COR-L47 (cell line): Measurements from ENCODE around the gene PDIA6.
A peak's percentile ranks its signal among the peaks of the same experiment; 100 is the strongest.
"Not testable (repeated sequence)": the region's sequence is repeated elsewhere in the genome, so short reads cannot be mapped to it uniquely, and the experiment has no call there.

Experiments
- DNase-seq: peaks from one replicate; lab custom pipeline; 2025; lab: John Stamatoyannopoulos, UW

Gene PDIA6

DNA sequence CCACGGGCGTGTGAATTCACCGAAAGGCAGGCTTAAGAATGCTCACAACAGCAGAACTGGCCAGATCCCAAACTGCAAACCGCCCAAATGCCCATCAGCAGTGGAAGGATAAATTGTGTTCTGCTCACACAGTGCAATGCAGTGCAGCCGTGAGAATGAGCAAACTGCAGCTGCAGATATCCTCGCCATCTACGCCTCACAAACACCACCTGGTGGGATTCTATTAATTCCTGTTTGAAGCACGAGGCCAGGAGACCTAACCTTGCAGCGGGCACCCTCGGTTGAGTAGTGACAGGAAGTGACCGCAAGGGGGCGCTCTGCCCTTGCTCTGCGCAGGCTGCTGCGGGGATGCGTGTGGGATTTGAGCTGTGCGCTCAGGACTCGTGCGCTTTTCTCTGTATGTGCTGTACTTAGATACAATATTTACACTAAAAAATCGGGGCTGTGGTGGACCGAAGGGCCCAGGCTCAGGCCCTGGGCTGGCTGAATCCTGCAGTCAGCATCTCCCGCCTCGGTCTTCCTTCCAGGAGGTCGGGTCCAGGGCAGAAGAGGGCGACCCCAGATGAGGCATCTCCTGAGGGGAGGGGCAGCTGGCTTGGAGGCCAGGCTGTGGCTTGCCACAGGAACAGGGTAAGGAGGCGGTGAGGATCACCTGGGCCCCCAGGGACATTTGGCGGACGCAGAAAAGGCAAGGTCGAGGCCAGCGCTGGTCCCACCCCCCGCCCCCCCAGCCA, 19.8 kb upstream of the PDIA6 start:
- DNase-seq: peak; percentile 79

DNA sequence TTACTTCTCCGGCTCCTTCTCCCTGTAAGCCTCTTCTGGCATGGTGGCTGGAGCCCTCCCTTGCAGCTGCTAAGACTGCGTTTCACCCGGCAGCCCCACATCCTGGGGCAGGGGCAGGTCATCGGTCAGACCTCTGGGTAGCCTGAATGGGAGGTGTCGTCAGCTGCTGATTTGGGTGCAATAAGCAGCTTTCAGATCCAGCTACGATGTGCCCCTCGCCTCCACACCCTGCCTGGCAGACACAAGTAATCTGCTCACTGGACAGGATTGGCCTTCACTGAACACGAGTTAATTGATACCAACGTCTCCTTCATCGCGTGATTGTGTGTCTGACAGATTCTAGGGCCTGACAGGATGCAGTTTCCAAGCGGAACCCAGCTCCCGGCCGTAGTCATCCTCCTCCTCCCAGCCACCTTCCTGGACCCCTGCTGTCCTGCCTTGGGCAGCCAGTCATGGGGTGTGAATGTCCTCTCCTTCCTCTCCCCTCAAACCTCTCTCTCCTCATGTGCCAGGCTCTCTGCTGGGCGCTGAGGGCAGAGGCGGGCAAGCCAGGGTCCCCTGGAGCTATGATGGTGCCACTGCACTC, 18.9 kb upstream of the PDIA6 start:
- DNase-seq: no peak

DNA sequence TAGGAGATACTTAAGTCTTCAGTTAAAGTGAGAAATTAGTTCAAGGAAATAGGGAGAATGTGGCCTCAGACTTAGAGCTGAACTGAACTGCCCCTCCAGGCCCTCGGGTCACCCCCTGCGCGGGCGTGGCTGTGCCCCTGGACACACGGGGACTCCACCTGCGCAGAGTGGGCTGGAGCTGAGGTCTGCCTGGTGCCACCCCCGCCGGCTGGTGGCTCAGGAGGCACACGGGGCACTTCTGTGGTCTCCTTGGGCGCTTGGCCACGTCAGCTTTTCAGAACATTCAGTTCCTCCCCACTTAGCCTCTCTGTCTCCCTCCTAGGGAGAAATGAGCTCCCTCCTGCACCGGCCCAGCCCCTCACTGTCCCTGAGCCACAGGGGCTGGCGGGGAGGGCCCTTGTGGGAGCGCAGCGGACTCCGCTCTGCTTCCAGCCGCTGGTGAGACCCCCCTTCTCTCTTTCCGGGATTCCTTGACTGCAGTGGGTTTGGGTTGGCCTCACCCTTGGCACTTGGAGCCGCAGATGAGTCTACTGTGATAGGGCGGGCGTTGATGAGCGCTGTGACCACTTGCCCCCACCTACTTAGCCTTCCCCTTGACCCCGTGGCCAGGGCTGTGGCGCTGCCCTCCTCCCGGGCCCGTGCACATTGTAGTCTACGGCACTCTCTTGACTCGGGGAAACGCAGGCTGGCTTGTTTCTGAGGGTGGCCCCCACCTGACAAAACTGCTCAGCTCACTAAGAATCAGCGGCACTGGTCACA, 18.2 kb upstream of the PDIA6 start:
- no peak for DNase-seq

DNA sequence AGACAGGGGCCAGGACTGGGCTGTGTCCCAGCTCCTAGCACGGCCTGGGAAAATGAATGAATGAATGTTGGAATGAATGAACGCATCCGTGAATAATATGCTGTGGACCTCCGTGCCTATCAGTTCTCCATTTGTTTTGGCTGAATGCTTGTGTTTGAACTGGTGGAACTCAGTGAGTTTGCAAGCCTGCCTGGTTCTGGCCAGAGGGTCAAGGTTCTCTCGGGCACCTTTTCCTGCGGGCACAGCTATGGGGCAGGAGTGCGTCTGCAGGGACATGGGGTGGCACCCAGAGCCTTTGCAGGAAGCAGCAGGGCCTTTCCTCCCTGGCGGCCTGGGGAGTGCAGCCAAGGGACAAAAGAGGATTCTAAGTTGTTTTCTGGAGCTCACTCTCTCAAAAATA, 17.6 kb upstream of the PDIA6 start:
- DNase-seq: no peak

DNA sequence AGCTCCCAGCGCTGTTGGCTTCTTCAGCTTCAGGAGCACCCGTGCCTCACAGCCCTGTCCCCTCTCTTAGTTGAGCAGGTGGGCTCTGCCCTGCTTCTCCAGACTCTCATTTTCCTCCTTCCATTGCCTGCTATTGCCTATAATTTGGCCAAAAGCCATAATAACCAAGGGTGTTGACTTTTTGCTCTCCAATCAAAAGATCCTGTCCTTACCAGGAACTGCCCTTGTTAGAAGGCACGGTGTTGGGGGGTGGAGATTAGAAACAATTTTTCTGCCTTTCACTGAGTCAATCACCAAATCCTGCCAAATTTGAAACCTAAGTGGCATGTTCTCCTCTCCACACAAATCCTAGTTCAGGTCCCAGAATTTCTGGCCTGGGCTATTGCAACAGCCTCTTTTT, 16.7 kb upstream of the PDIA6 start:
- DNase-seq: no peak

DNA sequence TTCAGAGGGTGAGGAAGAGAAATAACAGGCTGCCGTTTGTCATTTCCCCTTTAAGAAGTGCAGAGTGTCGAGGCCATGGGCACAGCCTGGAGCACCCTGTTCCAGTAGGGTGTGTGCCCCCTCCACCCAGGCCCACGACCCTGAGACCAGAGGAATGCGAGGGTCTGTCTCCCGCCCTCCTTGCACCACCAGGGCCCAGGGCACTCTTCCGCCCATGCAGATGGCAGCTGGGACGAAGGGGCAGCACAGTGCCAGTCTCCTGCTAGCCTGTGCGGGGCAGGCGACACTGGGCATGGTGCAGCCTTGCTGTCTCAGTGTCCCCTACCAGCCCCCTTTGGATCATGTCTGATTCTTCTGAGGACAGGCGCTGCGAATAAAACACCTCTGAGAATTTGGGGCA, 15.8 kb upstream of the PDIA6 start:
- DNase-seq: no peak

DNA sequence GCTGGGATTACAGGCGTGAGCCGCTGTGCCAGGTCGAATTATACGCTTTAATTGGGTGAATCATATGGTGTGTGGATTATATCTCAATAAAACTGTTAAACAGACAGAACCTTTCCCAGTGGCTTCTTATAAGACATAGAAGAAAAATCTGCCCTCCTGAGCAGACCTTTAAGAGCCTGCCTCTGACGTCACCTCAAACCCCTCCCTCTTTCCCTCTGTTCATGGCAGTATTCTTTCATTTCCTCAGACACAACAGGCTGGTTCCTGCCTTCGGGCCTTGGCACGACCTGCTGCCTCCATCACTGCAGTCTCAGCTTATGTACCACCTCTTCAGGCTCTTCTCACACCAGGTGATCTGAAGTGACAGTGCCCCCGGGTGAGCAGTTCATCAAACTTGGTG, 14.0 kb upstream of the PDIA6 start:
- no peak for DNase-seq

DNA sequence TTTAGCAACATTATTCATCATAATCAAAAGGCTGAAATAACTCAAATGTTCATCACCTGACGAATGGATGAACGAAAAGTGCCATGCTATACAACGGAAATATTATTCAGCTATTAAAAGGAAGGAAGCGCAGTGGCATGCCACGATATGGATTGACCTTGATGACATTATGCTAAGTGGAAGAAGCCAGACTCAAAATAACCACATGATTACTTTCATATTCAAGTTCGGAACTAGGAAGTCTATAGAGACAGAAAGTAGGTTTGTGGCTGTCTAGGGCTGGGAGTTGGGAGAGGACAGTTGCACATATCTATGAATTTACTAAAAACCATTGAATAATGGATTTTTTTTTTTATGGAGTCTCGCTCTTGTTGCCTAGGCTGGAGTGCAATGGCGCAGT, 13.4 kb upstream of the PDIA6 start:
- DNase-seq: no peak

DNA sequence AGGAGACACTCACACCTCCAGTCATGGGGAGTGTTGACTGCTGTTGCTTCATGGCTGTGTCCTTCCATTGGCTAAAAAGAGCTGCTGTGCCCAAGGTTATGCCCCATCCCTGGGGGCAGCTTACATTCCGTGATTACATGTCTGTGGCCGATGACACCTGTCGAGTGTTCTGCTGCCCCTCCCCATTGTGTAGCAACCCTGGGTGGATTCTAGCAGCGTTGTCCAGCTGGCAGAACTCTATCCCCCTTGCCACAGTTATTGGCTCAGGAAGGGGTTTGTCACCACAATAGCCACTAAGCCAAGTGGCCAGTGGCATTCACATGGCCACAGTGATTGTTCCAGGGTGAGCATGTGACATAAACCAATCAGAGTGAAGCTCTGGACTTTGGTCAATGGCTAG, 11.6 kb upstream of the PDIA6 start:
- DNase-seq: no peak

DNA sequence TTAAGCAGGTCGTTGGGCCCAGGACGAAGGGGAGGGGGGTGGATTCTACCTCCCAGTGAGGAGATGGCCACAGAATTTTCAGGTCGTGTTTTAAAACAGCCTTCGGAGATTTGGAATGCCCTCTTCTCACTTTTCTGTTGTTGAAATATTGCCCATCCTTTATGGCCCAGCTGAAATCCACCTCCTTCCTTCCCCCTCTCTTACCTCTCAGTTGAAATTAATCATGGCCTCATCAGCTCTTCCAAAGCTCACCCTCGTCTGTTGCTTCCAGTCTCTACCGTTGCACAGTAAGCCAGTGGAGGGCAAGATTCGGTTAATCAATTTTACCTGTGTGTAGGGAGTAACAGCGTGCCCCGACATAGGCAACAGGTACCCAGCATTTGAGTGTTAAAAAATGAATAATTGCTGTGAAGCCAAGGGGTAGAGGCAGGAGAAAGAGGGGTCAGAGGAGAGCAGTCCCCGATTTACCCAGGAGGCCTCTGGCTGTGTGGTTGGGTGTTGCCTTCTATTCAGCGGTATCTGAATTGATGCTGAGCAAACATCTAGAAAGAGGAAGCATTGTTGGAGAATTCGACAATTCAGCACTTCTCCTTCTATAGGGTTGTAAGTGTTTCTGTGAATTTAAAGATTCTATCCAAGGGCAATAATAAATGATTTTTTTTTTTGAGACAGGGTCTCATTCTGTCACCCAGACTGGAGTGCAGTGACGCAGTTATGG, 8.6 kb upstream of the PDIA6 start:
- DNase-seq: no peak

DNA sequence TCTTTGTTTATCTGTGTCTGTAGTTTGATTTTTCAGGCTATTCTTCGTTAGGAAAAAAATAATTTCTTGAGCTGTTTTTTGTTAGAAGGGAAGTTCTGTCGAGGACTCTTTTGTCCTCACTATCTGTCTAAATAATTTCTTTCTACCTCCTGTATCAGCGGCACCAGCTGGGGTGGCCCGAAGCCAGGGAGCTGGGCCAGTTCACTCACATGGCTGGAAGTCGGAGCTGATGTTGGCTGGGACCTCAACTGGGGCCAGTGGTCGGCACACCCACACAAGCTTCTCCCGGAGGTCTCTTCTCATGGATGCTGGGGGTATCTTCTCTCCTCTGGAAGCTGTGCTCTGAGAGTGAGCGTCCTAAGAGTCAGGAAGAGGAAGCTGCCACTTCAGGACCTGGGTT, 8.0 kb upstream of the PDIA6 start:
- no peak for DNase-seq

DNA sequence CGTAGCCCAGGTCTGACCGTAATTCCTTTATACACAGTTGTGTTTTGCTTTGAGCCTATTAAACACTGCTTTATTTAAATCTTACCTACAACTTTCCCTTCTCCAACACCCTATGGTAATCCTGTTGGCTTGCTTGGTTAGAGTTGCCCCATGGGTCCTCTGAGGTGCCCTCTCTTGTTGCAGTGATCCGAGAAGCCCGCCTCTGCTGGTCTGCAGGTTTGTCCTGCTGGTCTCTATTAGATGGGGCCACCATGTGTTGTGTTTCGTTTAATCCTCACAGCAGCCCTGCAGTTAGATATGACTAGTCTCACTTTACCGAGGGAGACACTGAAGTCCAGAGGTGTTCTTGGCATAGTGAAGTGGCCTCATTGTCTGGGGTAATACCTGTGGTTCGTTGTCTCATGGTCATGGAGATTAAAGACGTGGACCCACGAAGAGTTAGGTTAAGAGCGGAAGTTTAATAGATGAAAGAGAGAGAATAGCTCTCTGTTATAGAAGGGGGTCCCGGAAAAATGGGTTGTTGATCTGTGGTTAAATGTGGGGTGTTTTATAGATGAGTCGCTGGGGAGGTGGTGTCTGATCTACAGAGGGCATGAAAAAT, 7.2 kb upstream of the PDIA6 start:
- no peak for DNase-seq

DNA sequence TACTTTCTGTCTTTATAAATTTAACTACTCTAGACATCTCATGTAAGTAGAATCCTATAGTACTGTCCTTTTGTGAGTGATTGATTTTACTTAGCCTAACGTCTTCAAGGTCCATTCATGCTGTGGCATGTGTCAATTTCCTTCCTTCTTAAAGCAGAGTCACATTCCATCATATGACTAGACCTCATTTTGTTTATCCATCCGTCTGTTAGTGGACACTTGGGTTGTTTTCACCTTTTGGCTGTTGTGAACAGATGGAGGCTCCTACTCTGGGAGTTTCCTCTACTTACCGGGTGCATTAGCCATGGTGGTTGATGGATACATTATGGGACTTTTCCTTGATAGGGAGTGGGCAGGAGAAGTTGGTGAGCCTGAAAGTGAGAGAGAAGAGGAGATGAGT, 6.4 kb upstream of the PDIA6 start:
- DNase-seq: no peak

DNA sequence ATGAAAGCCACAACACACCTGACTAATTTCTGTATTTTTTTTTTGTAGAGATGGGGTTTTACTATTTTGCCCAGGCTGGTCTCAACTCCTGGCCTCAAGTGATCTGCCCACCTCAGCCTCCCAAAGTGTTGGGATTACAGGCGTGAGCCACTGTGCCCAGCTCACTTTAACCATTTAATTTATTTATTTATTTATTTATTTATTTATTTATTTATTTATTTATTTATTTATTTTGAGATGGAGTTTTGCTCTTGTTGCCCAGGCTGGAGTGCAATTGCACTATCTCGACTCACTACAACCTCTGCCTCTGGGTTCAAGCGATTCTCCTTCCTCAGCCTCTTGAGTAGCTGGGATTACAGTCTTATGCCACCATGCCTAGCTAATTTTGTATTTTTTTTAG, 5.7 kb upstream of the PDIA6 start:
- DNase-seq: not testable (repeated sequence)

DNA sequence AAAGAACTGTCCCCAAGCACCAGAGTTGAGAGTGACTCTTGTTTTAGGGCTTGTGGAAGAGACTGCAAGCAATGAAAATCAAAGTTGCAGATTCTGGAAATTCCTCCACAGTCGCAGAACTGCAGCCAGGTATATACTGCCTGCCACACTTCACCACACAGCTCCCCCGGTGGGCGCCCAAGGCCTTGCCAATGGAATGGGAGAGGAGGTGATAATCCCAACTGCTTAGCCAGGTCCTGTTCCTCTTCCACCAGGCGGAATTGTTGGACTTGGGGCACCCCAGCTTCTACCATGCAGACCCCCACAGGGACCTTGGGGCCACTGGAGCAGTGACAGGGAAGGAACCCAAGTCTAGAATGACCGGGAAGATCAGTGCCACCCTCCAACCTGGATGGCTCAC, 4.8 kb upstream of the PDIA6 start:
- no peak for DNase-seq

DNA sequence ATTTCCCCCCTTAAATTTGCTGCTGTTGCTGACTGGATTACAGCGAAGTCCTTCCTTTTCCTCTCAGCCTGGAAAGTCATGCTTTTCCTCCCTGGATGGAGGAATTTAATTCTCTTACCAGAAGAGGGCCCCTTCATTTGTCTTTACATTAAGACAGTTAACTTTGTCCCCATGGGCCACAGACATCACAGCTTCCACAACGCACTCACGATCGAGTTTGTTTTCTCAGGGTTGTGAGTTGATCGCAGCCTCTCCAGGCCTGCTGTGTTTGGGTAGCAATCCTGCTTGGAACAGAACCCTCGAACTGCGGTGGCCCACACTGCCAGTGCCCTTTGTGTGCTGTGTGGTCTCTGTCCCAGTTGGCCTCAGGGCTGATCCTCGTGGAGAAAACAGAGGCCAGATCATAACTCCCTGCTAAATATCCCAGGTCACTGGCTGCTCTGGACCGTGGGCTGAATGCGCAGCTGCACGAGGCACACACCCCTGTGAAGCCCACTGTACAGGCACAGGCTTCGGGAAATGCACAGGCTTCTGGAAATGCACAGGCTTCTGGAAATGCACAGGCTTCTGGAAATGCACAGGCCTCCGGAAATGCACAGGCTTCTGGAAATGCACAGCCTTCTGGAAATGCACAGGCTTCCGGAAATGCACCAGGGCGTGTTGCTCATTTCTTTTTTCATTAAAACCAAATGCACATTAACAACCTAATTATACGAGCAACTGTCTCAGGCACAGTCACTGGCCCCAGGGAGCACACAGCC, 2.2 kb upstream of the PDIA6 start:
- no peak for DNase-seq

DNA sequence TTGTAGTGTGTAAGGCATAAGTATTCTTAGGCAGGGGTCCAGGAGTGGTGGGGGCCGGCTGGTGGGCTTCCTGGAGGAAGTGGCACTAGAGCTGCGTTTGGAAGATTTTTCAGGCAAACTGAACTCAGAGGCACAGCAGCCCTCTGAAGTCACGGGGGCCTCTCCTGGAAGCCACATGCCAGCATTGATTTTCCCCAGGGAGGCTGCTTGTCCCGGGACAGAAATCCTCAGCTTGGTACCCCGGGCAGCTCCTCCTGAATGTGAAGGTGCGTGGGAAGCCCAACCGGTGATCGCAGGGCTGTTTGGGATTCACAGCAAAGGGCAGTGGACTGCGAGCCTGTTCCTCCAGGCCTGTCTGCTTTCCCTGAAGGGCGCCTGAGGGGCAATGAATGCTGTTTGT, 1.6 kb upstream of the PDIA6 start:
- DNase-seq: no peak

DNA sequence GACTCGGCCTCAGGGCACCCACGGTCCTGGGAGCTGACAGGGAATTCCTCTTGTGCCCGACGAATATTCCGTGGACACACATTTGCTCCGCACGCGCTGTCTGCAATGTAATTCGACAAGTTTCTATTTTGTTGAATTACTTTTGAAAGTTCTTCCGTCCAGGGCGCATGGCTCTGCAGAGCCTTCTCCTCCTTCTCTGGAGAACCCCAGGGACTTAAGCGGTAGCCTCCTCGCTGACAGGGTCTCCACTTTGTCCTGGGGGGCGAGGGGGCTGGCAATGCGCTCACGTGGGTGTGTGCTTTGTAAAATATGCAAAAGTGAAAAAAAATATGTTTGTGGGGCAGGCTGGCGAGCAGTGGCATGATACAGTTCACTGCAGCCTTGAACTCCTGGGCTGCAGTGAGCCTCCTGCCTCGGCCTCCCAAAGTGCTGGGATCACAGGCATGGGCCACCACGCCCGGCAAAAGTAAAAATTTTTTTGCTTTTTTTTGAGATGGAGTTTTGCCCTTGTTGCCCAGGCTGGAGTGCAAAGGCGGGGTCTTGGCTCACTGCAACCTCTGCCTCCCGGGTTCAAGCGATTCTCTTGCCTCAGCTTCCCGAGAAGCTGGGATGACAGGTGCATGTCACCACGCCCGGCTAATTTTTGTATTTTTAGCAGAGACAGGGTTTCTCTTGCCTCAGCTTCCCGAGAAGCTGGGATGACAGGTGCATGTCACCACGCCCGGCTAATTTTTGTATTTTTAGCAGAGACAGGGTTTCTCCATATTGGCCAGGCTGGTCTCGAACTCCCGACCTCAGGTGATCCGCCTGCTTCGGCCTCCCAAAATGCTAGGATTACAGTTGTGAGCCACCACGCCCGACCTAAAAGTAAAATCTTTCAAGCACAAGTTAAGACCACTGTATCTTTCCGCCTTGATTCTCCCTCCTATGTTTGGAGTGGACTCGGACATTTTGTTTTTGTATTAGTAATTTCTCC, 866 bp upstream of the PDIA6 start:
- DNase-seq: not testable (repeated sequence)

DNA sequence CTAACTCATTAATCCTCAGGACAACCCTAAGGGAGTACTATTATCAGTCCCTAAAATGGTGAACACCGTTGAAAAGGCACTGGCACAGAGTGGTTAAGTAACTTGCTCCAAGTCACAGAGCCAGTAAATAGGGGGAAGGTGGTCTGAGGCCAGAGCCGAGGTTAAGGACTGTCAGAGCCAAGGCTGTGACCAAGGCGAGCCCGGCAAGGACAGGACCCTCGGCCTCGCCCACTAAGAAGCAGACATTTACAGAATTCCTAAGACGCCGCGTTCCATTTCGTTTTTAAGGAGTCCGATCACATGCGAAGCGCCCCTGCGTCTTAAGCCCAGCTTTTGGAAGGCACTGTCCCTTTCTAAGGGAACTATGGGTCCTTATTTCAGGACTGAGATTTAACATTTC, 1.1 kb downstream of the PDIA6 start:
- DNase-seq: no peak
